ENCODE results near the gene CRKL.
"Not testable (repeated sequence)": the region's sequence is repeated elsewhere in the genome, so short reads cannot be mapped to it uniquely, and the experiment has no call there.

CRKL gene

GRCh38 chr22:20916916-20917810, at the start of gene CRKL:
TSS of gene CRKL (plus strand) at chr22:20917407. CDS start at chr22:20917935, 528 bp downstream.
- DNase-seq (ENCODE audit: low read depth in 3 of 3): peak; percentile 90 to 95 (median 93)

GRCh38 chr22:20868025-20868962, 48.9 kb upstream of the CRKL start:
- no peak for DNase-seq (ENCODE audit: low read depth in 3 of 3)

GRCh38 chr22:20869234-20869633, 48.0 kb upstream of the CRKL start:
- no peak for DNase-seq (ENCODE audit: low read depth in 3 of 3)

- no peak for DNase-seq (ENCODE audit: low read depth in 3 of 3)
Measured at GRCh38 chr22:20873214-20873613, 44.0 kb upstream of the CRKL start.

GRCh38 chr22:20875296-20875695, 41.9 kb upstream of the CRKL start:
- no peak for DNase-seq (ENCODE audit: low read depth in 3 of 3)

- DNase-seq (ENCODE audit: low read depth in 3 of 3): no peak
Measured at GRCh38 chr22:20877715-20878114, 39.5 kb upstream of the CRKL start.

- no peak for DNase-seq (ENCODE audit: low read depth in 3 of 3)
Measured at GRCh38 chr22:20881231-20881630, 36.0 kb upstream of the CRKL start.

- no peak for DNase-seq (ENCODE audit: low read depth in 3 of 3)
Measured at GRCh38 chr22:20881869-20882815, 35.1 kb upstream of the CRKL start.

- no peak for DNase-seq (ENCODE audit: low read depth in 3 of 3)
Measured at GRCh38 chr22:20882855-20883254, 34.4 kb upstream of the CRKL start.

GRCh38 chr22:20884454-20884853, 32.8 kb upstream of the CRKL start:
- no peak for DNase-seq (ENCODE audit: low read depth in 3 of 3)

- no peak for DNase-seq (ENCODE audit: low read depth in 3 of 3)
Measured at GRCh38 chr22:20885017-20885556, 32.1 kb upstream of the CRKL start.

- DNase-seq (ENCODE audit: low read depth in 3 of 3): peak in 2 of 3 experiments; percentile 5 to 7
Measured at GRCh38 chr22:20885557-20886323, 31.5 kb upstream of the CRKL start.

- DNase-seq (ENCODE audit: low read depth in 3 of 3): no peak
Measured at GRCh38 chr22:20887375-20887774, 29.8 kb upstream of the CRKL start.

GRCh38 chr22:20889025-20889704, 28.0 kb upstream of the CRKL start:
- DNase-seq (ENCODE audit: low read depth in 3 of 3): no peak

GRCh38 chr22:20889904-20890540, 27.2 kb upstream of the CRKL start:
- no peak for DNase-seq (ENCODE audit: low read depth in 3 of 3)

GRCh38 chr22:20890975-20891374, 26.2 kb upstream of the CRKL start:
- no peak for DNase-seq (ENCODE audit: low read depth in 3 of 3)

- not testable (repeated sequence) for DNase-seq (ENCODE audit: low read depth in 3 of 3)
Measured at GRCh38 chr22:20897737-20898136, 19.5 kb upstream of the CRKL start.

GRCh38 chr22:20899827-20900423, 17.3 kb upstream of the CRKL start:
- no peak for DNase-seq (ENCODE audit: low read depth in 3 of 3)
